GM12878 (cell line): ENCODE measurements around the gene CAPN14. TPM values are rescaled to one million over a fixed set of nuclear protein-coding genes. Genes with fewer than 3 reads are reported as not detected.

Experiments
- CBX5 ChIP-seq: sonication (generic); IDR thresholded peaks from 2 replicates; pipeline ENCODE4 v1.6.1; 2016; ENCODE audit warnings: low read depth, moderate library complexity, mild to moderate bottlenecking, inconsistent platforms
- ETV6 ChIP-seq, 2 experiments: fragments of 450-650 bp in 1 of 2; IDR thresholded peaks in 1 of 2; conservative IDR thresholded peaks in 1 of 2; 2 replicates each; pipeline ENCODE4 v1.6.1; 2014; ENCODE audit warnings: antibody characterized with exemption in 1 of 2, borderline replicate concordance in 1 of 2, low read depth in 1 of 2, mild to moderate bottlenecking in 1 of 2, moderate library complexity in 1 of 2
- FOXM1 ChIP-seq: IDR thresholded peaks from 2 replicates; pipeline ENCODE4 v1.6.1; 2012; ENCODE audit warnings: low read depth, mild to moderate bottlenecking, inconsistent platforms, low read length, moderate library complexity
- GATAD2B ChIP-seq: fragments of 450-650 bp; conservative IDR thresholded peaks from 2 replicates; pipeline ENCODE4 v1.6.1; 2017; ENCODE audit warnings: low read depth, mild to moderate bottlenecking, moderate library complexity
- NFYA ChIP-seq: IDR thresholded peaks from 2 replicates; pipeline ENCODE4 v1.6.1; 2011; ENCODE audit warnings: low read depth, mild to moderate bottlenecking, low read length, improper control_type of control experiment, borderline replicate concordance
- POLR2A ChIP-seq: IDR thresholded peaks from 2 replicates; pipeline ENCODE4 v1.6.1; 2011; ENCODE audit warnings: low read depth, mild to moderate bottlenecking, low read length
- RCOR1 ChIP-seq: conservative IDR thresholded peaks from 2 replicates; pipeline ENCODE4 v1.6.1; 2012; ENCODE audit warnings: low read depth, low read length, improper control_type of control experiment
- SUPT20H ChIP-seq: IDR thresholded peaks from 2 replicates; pipeline ENCODE4 v1.6.1; 2011; ENCODE audit warnings: low read depth, mild to moderate bottlenecking, low read length, moderate library complexity, borderline replicate concordance; ENCODE audit not compliant: control insufficient read depth
- TCF7 ChIP-seq: IDR thresholded peaks from 2 replicates; pipeline ENCODE4 v1.6.1; 2014; ENCODE audit warnings: antibody characterized with exemption, borderline replicate concordance
- YY1 ChIP-seq: IDR thresholded peaks from 2 replicates; pipeline ENCODE4 v1.6.1; 2011; ENCODE audit warnings: low read depth, mild to moderate bottlenecking, low read length
- polyA plus RNA-seq, 11 experiments: library from polyadenylated mRNA; depleted of rRNA in 4 of 11; unstranded in 6 of 11; stranded (reverse) in 5 of 11; fragments of >200 nt; fragmentation: Nextera tagmentation in 4 of 11; fragmentation: Illumina TruSeq in 1 of 11; extraction: Ambion mirVana in 4 of 11; extraction: Trizol in 1 of 11; gene quantifications; 1 replicate in 1 of 11; 2 replicates in 10 of 11; pipeline versions ENCODE4 v1.2.1 to v1.2.3, GENCODE V29; 2011 to 2016; ENCODE audit warnings: inconsistent platforms in 2 of 11, missing spikeins in 2 of 11, low read depth in 1 of 11
- total RNA-seq, 4 experiments: library from RNA; depleted of rRNA in 3 of 4; stranded (reverse); fragments of >200 nt in 3 of 4; fragmentation: Illumina TruSeq in 1 of 4; extraction: Trizol in 1 of 4; gene quantifications; 2 replicates each; pipeline versions ENCODE4 v1.2.1 to v1.2.3, GENCODE V29; 2013 to 2021
- TF ChIP-seq, protein P1 (sequence below): fragments of 450-650 bp; formaldehyde crosslinking; IDR thresholded peaks from 2 replicates; pipeline ENCODE4 v1.4.0; 2020; ENCODE audit warnings: mild to moderate bottlenecking, moderate library complexity
- TF ChIP-seq, protein P2 (sequence below): fragments of 450-650 bp; IDR thresholded peaks from 2 replicates; pipeline ENCODE4 v1.6.1; 2017; ENCODE audit warnings: mild to moderate bottlenecking, low read depth, inconsistent platforms; ENCODE audit not compliant: poor library complexity, severe bottlenecking
- TF ChIP-seq, protein P3 (sequence below): fragments of 450-650 bp; IDR thresholded peaks from 2 replicates; pipeline ENCODE4 v1.6.1; 2014; ENCODE audit warnings: mild to moderate bottlenecking

Gene CAPN14
- total and polyA plus RNA-seq, 10 of the 15 experiments (the other 5 are each of a cell fraction or from before 2014, with no cell fraction given), result 0.08 to 1.5 (median 1.1) TPM

DNA sequence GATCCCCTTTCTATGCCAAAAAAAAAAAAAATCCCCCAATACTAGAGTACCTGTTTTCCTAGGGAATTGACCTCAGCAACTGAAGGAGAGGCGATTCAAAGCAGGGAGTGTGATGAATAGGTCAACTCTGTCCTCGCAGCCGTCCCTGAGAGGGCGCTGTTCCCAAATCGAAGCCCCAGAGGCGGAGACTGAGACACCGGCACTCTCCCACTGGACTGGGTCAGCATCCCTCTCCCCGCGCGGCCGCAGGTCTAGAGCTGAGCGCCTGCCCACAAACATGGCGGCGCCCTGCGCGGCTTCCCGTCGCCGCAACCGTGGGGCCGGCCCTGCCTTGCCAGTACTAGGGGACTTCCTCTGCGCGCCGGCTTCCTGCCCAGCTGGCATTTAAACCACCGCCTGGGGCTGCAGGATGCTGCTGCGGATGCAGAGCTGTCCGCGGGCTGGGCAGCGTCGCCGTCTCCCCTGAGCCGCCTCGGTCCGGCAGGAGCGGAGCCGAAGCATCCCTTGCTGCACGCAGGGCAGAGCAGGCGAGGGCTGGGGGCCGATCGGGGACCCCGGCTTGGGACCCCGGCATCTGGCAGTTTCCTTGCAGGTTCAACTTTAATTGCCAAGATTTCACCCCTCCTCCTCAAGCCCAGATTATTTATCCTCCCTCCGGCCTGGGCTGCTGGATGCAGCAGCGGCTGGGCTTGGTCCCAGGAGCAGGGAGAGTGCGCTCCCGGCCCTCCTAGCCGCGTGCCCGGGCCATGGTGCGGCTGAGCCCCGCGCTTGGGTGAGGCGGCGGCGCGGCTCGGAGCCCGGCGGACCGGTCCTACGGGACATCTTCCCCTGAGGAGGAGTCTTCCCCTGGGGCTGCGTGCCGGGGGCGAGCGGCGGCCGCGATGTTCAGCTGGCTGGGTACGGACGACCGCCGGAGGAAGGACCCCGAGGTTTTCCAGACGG lies 16.7 kb upstream of the CAPN14 start, which contains the start of gene EHD3 (continued):
- TF ChIP-seq, protein P1, sequence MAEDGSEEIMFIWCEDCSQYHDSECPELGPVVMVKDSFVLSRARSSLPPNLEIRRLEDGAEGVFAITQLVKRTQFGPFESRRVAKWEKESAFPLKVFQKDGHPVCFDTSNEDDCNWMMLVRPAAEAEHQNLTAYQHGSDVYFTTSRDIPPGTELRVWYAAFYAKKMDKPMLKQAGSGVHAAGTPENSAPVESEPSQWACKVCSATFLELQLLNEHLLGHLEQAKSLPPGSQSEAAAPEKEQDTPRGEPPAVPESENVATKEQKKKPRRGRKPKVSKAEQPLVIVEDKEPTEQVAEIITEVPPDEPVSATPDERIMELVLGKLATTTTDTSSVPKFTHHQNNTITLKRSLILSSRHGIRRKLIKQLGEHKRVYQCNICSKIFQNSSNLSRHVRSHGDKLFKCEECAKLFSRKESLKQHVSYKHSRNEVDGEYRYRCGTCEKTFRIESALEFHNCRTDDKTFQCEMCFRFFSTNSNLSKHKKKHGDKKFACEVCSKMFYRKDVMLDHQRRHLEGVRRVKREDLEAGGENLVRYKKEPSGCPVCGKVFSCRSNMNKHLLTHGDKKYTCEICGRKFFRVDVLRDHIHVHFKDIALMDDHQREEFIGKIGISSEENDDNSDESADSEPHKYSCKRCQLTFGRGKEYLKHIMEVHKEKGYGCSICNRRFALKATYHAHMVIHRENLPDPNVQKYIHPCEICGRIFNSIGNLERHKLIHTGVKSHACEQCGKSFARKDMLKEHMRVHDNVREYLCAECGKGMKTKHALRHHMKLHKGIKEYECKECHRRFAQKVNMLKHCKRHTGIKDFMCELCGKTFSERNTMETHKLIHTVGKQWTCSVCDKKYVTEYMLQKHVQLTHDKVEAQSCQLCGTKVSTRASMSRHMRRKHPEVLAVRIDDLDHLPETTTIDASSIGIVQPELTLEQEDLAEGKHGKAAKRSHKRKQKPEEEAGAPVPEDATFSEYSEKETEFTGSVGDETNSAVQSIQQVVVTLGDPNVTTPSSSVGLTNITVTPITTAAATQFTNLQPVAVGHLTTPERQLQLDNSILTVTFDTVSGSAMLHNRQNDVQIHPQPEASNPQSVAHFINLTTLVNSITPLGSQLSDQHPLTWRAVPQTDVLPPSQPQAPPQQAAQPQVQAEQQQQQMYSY, result no peak
- TF ChIP-seq TCF7, result no peak
- no peak for TF ChIP-seq ETV6 (conservative IDR thresholded peaks at IDR 0.05 in 1 of 2, IDR thresholded peaks at IDR 0.05 in 1 of 2; ENCODE audit: borderline replicate concordance in 1 of 2, low read depth in 1 of 2)
- no peak for TF ChIP-seq FOXM1
- peak; percentile 54; the same call in 1 of the 2 replicates for TF ChIP-seq POLR2A
- no peak for TF ChIP-seq SUPT20H
- TF ChIP-seq GATAD2B, result peak; percentile 65
- TF ChIP-seq, protein P2, sequence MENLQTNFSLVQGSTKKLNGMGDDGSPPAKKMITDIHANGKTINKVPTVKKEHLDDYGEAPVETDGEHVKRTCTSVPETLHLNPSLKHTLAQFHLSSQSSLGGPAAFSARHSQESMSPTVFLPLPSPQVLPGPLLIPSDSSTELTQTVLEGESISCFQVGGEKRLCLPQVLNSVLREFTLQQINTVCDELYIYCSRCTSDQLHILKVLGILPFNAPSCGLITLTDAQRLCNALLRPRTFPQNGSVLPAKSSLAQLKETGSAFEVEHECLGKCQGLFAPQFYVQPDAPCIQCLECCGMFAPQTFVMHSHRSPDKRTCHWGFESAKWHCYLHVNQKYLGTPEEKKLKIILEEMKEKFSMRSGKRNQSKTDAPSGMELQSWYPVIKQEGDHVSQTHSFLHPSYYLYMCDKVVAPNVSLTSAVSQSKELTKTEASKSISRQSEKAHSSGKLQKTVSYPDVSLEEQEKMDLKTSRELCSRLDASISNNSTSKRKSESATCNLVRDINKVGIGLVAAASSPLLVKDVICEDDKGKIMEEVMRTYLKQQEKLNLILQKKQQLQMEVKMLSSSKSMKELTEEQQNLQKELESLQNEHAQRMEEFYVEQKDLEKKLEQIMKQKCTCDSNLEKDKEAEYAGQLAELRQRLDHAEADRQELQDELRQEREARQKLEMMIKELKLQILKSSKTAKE, result no peak
- no peak for TF ChIP-seq RCOR1
- no peak for TF ChIP-seq NFYA
- TF ChIP-seq, protein P3, sequence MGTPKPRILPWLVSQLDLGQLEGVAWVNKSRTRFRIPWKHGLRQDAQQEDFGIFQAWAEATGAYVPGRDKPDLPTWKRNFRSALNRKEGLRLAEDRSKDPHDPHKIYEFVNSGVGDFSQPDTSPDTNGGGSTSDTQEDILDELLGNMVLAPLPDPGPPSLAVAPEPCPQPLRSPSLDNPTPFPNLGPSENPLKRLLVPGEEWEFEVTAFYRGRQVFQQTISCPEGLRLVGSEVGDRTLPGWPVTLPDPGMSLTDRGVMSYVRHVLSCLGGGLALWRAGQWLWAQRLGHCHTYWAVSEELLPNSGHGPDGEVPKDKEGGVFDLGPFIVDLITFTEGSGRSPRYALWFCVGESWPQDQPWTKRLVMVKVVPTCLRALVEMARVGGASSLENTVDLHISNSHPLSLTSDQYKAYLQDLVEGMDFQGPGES, result no peak
- TF ChIP-seq YY1, result peak; percentile 100
- no peak for TF ChIP-seq CBX5
